ENCODE measurements around the gene FSTL5. TPM values are rescaled to one million over a fixed set of nuclear protein-coding genes. Genes with fewer than 3 reads are reported as not detected.

Gene FSTL5
- total RNA-seq, 1 experiment from 2014 or later: not detected

GRCh38 chr4:161815841-161816240 is 348.0 kb downstream of the FSTL5 start:
- Histone ChIP-seq H4K8ac (replicated peaks; ENCODE audit: insufficient read length, low read depth, low read length) (no peak overlapping the region), H4K20me1 (ENCODE audit: control insufficient read depth, insufficient read depth, insufficient read length) (no peaks in the 10 kb centered on the region), H3K4me2 (ENCODE audit: insufficient read depth, insufficient read length, low read length) (no peak overlapping the region), H2BK120ac (ENCODE audit: low read depth, low read length, poor library complexity, severe bottlenecking) (no peak overlapping the region), H3K56ac (ENCODE audit: insufficient read length, low read depth, low read length) (no peak overlapping the region), H3K23me2 (ENCODE audit: insufficient read length, low read depth, low read length, poor library complexity, severe bottlenecking) (no peaks in the 10 kb centered on the region), H3K18ac (ENCODE audit: insufficient read length, low read depth, low read length) (no peak overlapping the region), H3K14ac (ENCODE audit: insufficient read depth, low read length) (no peak overlapping the region), H2BK5ac (ENCODE audit: insufficient read length, low read length) (no peak overlapping the region), H2BK20ac (ENCODE audit: low read depth, low read length, poor library complexity, severe bottlenecking) (no peak overlapping the region), H3T11ph (ENCODE audit: low read length) (no peak overlapping the region), H4K5ac (ENCODE audit: insufficient read length, low read depth, low read length) (no peak overlapping the region), H2AFZ (ENCODE audit: low read length) (no peak overlapping the region), H3K23ac (ENCODE audit: insufficient read length, low read depth, low read length) (no peak overlapping the region), H3K27me3 (ENCODE audit: insufficient read depth, low read length) (no peaks in the 10 kb centered on the region), H3K27ac (ENCODE audit: insufficient read length, low read depth, low read length) (no peak overlapping the region), H4K91ac (ENCODE audit: insufficient read length, low read depth, low read length) (no peak overlapping the region), H2AK5ac (ENCODE audit: insufficient read length, low read length) (no peak overlapping the region), H2BK12ac (ENCODE audit: insufficient read length, low read depth, low read length) (no peak overlapping the region), H3K4me1 (ENCODE audit: insufficient read depth, low read length) (no peaks in the 10 kb centered on the region), H2BK15ac (ENCODE audit: low read depth, low read length) (no peak overlapping the region), H3K79me2 (ENCODE audit: insufficient read depth, low read length) (no peaks in the 10 kb centered on the region), H3K79me1 (ENCODE audit: insufficient read depth, low read depth, low read length, poor library complexity, severe bottlenecking) (no peaks in the 10 kb centered on the region), H3K9me3 (ENCODE audit: control insufficient read depth, low read depth, low read length) (no peaks in the 10 kb centered on the region), H3K9ac (ENCODE audit: extremely low read depth, insufficient read length, low read length) (no peak overlapping the region), H3K4ac (ENCODE audit: low read depth, low read length) (no peak overlapping the region)
- H3K27me3 Mint-ChIP-seq (ENCODE audit: low read depth): no peaks in the 10 kb centered on the region
- no peak for DNase-seq
- no CpG with 5 or more reads among the region's 1 CpG for WGBS (ENCODE audit: extremely low coverage, insufficient read length, low lambda C conversion rate)
- H3K27ac Mint-ChIP-seq: no peak overlapping the region
- H3K4me3 Mint-ChIP-seq: no peak overlapping the region
- no peaks in the 10 kb centered on the region; a peak in 1 of 4 replicates for H3K4me1 Mint-ChIP-seq
- no peak for TF ChIP-seq CTCF (conservative IDR thresholded peaks at IDR 0.05)
- H3K36me3 Mint-ChIP-seq (ENCODE audit: insufficient read depth in 1 of 3, low read depth in 3 of 3): no peaks in the 10 kb centered on the region
- no peaks in the 10 kb centered on the region for H3K9me3 Mint-ChIP-seq

Measured in H9 (cell line).